Erythroblast (primary cell): Measurements from ENCODE around the gene LRFN5.

Experiments used
- GATA1 ChIP-seq: IDR thresholded peaks from 2 replicates; pipeline ENCODE4 v1.6.1; 2011; ENCODE audit warnings: low read depth, mild to moderate bottlenecking, control low read depth, low read length, moderate library complexity
- POLR2A ChIP-seq: IDR thresholded peaks from 2 replicates; pipeline ENCODE4 v1.6.1; 2011; ENCODE audit warnings: mild to moderate bottlenecking, low read length

- TF ChIP-seq POLR2A, result no peak
- TF ChIP-seq GATA1, result no peak
Observed at GRCh38 chr14:41634286-41634685, 27.6 kb downstream of the LRFN5 start.
